HG03432 (cell line): ENCODE data around the gene ADCYAP1.

Experiments used
- ATAC-seq: cut with Tn5 transposase; IDR thresholded peaks from one replicate; pipeline ENCODE4 v1.9.1; 2021; ENCODE audit warnings: mild to moderate bottlenecking, moderate library complexity; ENCODE audit not compliant: unreplicated experiment

ADCYAP1 gene

DNA sequence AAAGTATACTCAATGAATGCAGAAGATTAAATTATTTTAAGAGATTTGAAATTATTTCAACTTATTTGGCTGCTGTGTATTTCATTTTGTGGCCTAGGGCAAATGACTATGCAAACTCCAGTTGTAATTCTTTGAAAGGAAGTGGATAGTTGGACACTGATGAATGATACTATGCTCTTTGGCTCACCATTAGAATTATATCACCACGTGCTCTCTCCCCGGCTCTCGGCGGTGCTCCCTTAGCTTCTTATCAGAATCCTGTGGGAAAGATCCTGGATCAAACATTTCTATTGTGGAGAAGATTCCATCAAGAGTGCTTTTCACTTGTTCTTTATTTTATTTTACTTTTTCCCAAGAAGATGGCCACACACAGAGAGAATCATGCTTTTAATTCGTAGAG is 55.2 kb downstream of the ADCYAP1 start:
- ATAC-seq: no peak
